ENCODE data around the gene ZNF697. TPM values are rescaled to one million over a fixed set of nuclear protein-coding genes. Genes with fewer than 3 reads are reported as not detected.
"Not testable (repeated sequence)": the region's sequence is repeated elsewhere in the genome, so short reads cannot be mapped to it uniquely, and the experiment has no call there.

ZNF697 gene
- total RNA-seq, 1 donor from 2014 or later, result 11.5 TPM

GRCh38 chr1:119635811-119636390 lies 12.2 kb downstream of the ZNF697 start:
- no peak for ATAC-seq
- DNase-seq, result no peak
- intact Hi-C loops (cut with micrococcal nuclease), result no loop called here

GRCh38 chr1:119634016-119634415 lies 14.1 kb downstream of the ZNF697 start:
- no peak for DNase-seq
- no peak for ATAC-seq
- intact Hi-C loops (cut with micrococcal nuclease), result no loop called here

GRCh38 chr1:119633575-119633974 lies 14.5 kb downstream of the ZNF697 start:
- no peak for ATAC-seq
- intact Hi-C loops (cut with micrococcal nuclease), result no loop called here
- no peak for DNase-seq

DNA sequence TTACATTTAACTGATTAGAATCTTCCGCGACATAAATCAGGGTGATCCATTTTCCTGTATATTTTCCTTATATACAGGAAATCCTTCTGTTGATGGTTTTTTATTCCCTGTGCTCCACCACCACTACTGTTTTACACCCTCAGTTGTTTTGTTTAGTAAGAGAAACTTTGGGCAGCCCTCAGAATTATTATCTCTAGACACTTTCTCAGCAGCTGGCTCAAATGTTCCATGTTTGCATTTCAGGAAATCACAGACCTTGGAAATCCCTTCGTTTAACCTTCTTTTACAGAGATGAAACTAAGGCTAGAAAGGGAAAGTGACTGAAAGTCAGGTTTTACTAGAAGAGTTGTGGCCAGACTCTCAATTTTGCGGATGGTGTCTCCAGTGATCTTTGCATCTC lies 15.2 kb downstream of the ZNF697 start:
- no peak for ATAC-seq
- DNase-seq, result no peak
- intact Hi-C loops (cut with micrococcal nuclease), result no loop called here

GRCh38 chr1:119632103-119632490 lies 16.0 kb downstream of the ZNF697 start:
- ATAC-seq, result peak; percentile 65
- intact Hi-C loops (cut with micrococcal nuclease), result no loop called here
- DNase-seq, result peak; percentile 72

GRCh38 chr1:119631433-119632102 lies 16.5 kb downstream of the ZNF697 start:
- ATAC-seq (peak; percentile 93), DNase-seq (peak; percentile 97)
- intact Hi-C loops (cut with micrococcal nuclease), result no loop called here

GRCh38 chr1:119631086-119631432 lies 17.0 kb downstream of the ZNF697 start:
- intact Hi-C loops (cut with micrococcal nuclease), result no loop called here
- ATAC-seq (peak; percentile 35), DNase-seq (no peak)

DNA sequence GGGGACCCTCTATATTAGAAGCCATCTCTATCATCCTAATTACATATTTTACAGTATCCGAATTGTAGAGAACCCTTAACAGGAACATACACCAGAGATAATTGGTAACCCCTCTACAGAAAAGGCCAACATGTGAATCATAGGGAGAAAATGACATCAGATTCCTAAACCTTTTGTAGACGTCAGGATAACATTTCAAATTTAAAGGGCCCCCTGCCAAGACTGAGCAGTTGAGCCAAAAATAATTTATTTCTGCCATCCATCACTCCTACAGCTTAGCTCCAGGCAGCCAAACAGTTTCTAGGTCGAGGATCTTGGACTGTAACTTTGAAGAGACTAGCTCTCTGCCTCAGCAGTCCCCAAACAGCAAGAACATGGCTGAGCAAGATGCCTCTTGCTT lies 21.2 kb downstream of the ZNF697 start:
- peak; percentile 29 for ATAC-seq
- intact Hi-C loops (cut with micrococcal nuclease), result no loop called here
- no peak for DNase-seq

DNA sequence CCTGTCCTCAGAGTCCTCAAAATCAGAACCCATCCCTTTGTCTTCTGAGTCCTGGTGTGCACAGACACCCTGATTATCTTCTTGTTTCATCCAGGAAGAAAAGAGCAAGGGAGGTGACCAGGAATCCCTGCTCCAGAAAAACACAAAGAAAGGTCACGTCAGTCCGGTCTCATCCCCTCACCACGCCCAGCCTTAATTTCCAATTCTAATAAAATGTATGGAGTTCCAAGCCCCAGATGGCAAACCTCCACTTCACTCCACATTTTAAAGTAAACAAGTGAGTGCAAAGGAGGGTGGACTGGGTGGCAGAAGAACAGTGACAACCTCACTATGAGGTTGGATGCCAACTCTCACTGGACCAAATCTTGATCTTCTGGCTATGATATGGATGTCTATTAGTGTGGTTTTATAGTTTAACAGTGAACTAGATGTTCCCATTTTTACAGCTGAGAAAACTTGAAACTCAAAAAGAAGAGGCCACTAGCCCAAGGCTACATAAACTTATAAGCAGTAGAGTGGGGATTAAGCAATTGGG lies 22.0 kb downstream of the ZNF697 start:
- intact Hi-C loops (cut with micrococcal nuclease), result no loop called here

GRCh38 chr1:119623678-119624077 lies 24.4 kb downstream of the ZNF697 start:
- ATAC-seq (no peak), DNase-seq (peak; percentile 33)
- intact Hi-C loops (cut with micrococcal nuclease), result no loop called here

More for the DNA sequence above, 22.0 kb downstream of the ZNF697 start:
- DNase-seq, result no peak
- no peak for ATAC-seq

DNA sequence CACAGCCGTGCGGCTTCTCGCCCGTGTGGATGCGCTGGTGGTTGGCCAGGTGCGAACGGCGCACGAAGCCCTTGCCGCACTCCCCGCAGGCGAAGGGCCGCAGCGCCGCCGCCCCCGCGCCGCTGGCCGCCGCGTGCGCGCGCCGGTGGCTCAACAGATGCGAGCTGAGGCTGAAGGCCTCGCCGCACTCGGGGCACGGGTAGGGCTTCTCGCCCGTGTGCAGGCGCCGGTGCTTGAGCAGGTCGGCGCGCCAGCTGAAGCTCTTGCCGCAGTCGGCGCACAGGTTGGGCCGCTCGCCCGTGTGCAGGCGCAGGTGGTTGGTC lies 24.9 kb downstream of the ZNF697 start:
- no peak for DNase-seq
- intact Hi-C loops (cut with micrococcal nuclease), result no loop called here
- ATAC-seq, result no peak

DNA sequence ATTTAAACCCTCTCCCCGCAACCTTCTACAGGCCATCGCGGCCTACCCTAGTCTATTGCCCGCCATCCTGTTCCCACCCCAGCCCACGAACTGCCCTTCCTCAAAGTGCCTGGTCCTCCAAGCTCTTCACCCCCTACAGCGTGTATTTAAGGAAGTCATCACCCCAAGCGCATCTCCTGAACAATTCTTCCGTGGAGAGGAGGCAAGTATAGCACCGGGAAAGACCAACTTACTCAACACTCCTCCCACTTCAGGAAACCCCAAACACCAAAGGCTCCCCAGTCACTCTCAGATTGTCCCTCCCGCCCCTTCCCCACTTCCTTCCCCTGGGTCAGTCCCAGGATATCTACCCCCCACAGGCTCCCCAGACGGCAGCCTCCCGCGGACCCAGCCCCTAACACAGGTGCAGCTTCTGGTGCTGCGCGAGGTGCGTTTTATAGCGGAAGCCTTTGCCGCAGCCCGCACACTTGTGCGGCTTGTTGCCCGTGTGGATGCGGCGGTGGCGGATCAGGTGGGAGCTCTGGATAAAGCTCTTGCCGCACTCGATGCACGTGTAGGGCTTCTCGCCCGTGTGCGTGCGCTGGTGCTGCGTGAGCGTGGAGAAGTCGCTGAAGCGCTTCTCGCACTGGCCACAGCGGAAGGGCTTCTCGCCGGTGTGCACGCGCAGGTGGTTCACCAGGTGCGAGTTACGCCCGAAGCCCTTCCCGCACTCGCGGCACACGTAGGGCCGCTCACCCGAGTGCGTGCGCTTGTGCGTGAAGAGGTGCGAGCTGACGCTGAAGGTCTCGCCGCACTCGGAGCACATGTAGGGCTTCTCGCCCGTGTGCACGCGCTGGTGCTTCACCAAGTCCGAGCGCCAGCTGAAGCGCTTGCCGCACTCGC lies 25.5 kb downstream of the ZNF697 start:
- no peak for ATAC-seq
- no peak for DNase-seq
- intact Hi-C loops (cut with micrococcal nuclease), result no loop called here

GRCh38 chr1:119621705-119622104 lies 26.4 kb downstream of the ZNF697 start:
- no peak for DNase-seq
- no peak for ATAC-seq
- intact Hi-C loops (cut with micrococcal nuclease), result no loop called here

- DNase-seq (peak; percentile 58), ATAC-seq (peak; percentile 47)
- intact Hi-C loops (cut with micrococcal nuclease), result no loop called here
Observed at GRCh38 chr1:119617751-119618691, 30.0 kb downstream of the ZNF697 start.

DNA sequence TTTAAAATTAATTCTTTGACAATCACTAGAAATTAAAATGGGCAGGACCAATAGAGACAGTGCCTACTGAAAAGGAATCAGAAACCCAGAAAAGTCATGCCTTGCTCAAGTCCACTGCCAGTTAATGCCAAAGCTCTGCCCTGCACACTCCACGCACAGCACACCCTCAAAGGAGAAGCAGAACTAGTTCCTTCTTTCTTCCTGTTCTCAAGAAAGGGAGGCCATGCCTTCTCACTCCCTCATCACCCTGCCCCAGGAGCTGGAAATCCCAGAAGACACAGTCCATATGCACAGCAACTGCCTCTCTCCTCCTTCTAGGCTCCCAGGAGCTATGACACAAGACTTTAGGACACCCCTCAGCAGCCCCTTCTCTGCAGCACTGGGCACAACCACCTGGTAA lies 31.3 kb downstream of the ZNF697 start:
- DNase-seq; intact Hi-C loops (cut with micrococcal nuclease): not testable (repeated sequence)

DNA sequence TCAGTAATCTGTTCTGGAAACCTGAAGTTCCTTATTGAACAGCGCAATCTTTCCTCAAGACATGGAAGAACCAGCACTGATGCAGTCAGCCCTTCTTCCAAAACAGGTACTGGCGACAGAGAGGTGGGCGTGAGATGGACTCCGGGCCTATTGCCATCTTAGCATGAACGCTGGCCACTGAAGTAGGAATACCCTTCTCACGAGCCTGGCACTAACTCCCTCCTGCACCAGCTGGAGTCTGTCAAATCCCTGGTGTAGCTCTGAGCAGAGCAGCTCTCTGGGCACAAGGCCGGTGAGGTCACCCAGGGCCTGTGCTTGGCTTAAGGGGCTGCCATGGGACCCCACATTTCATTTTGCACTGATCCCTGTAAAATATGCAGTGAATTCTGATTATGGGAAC lies 33.0 kb downstream of the ZNF697 start:
- ATAC-seq, result peak; percentile 70
- intact Hi-C loops (cut with micrococcal nuclease); DNase-seq: not testable (repeated sequence)

More for the DNA sequence above, 31.3 kb downstream of the ZNF697 start:
- not testable (repeated sequence) for ATAC-seq

DNA sequence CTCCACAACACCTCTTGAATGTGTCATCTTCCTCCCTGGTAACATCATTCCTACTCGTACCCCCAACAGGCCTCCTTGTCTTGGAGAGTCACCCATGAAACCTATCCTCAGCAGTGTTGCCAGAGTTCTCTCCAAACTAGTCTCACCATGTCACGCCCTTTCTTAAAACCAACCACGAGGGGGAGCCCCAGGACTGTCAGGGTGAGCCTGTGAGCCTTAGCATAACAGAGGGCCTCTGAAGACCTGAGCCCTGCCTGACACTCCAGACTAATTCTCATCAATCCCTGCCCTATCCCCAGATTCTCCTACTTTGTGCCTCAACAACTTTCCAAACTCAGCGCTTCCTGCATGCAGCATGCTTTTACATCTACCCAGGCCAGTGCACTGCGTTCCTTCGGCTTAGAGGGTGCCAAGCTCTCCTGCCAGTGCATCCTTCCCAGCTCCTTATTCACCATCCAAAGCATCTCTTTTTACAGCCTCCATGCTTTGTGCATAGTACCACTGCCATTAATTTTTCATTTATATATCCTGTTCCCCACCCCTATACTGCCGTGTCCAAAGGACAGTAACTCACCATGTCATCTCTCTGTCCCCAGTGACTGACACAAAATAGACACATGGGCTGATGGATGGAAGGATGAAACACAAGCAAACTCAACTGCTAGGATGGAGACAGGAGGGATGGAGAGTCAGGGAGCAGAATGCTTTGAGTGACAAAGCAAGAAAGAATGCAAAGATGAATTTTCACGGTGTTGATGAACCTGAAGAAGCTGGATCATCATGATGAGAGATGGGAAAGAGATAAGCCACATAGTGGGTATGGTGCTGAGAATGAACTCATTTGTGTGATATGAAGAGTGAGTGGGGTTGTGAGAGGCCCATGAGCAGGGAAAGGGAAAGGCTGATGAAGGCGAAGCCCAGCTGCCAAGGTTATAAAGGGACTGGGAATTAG lies 34.0 kb downstream of the ZNF697 start:
- DNase-seq, result peak; percentile 81
- intact Hi-C loops (cut with micrococcal nuclease), result loop anchor here (2.0 to 5.0 kb wide), 2 partner anchors 49 to 63 kb away; no protein-coding TSS in a partner anchor
- peak; percentile 91 for ATAC-seq

GRCh38 chr1:119611701-119612113 lies 36.4 kb downstream of the ZNF697 start:
- DNase-seq, result peak; percentile 76
- ATAC-seq, result peak; percentile 24
- intact Hi-C loops (cut with micrococcal nuclease), result loop anchor here (2.0 to 5.0 kb wide), 2 partner anchors 51 to 66 kb away; no protein-coding TSS in a partner anchor

All from left ventricle myocardium superior (tissue), 1 donor.